HCT116 (cell line): ENCODE results near the gene SDK1. TPM values are rescaled to one million over a fixed set of nuclear protein-coding genes. Genes with fewer than 3 reads are reported as not detected.

Experiments
- ATAC-seq: fragments of 200-7000 bp; cut with Tn5 transposase; 2 replicates; pipeline ENCODE4 v1.9.1; 2020; ENCODE audit warnings: mild to moderate bottlenecking, moderate library complexity
- BruUV-seq: library from RNA; stranded (reverse); fragments of 400-500 nt; replicated peaks from 2 replicates; lab custom pipeline; 2021; lab: Mats Ljungman, UMichigan
- CTCF ChIA-PET: fragments of 300-600 bp; sonication (Branson Sonifier 250); formaldehyde crosslinking; loops from one replicate; lab custom pipeline; 2021; ENCODE audit warnings: antibody characterized with exemption; lab: Charles Lee
- POLR2A ChIA-PET: fragments of 300-600, 350-600 bp; sonication (Branson Sonifier 250); formaldehyde crosslinking; loops from one replicate; lab custom pipeline; 2021; ENCODE audit warnings: antibody characterized with exemption; lab: Charles Lee
- RAD21 ChIA-PET, 2 experiments: fragments of 300-600 bp; sonication (Branson Sonifier 250); formaldehyde crosslinking; loops; one replicate each; lab custom pipeline; 2023; ENCODE audit warnings: low total read pairs in 2 of 2; ENCODE audit not compliant: uncharacterized antibody in 2 of 2, unreplicated experiment in 2 of 2, low non-redundant PET in 1 of 2; lab: Charles Lee
- DNase-seq: peaks from one replicate; pipeline ENCODE4 v3.0.0-alpha.2; 2010; ENCODE audit warnings: low read depth, low spot score
- H2AFZ ChIP-seq: fragments of 200-600 bp; shearing (Covaris generic), sonication (generic); 2 replicates; pipeline ENCODE4 v1.6.1; 2017; ENCODE audit warnings: low read depth, mixed run types, mixed read lengths, antibody characterized with exemption, low read length; ENCODE audit not compliant: poor library complexity, severe bottlenecking
- H3K27ac ChIP-seq: 2 replicates; pipeline ENCODE4 v1.5.1; 2012; ENCODE audit warnings: low read depth, low read length
- H3K27me3 ChIP-seq: fragments of 200-600 bp; sonication (generic); 2 replicates; pipeline ENCODE4 v1.6.1; 2016; ENCODE audit warnings: mixed run types, low read length, mixed read lengths; ENCODE audit not compliant: insufficient read depth
- H3K36me3 ChIP-seq, 2 experiments: fragments of 200-500 bp in 1 of 2; fragments of 200-600 bp in 1 of 2; sonication (Bioruptor generic) in 1 of 2; sonication (generic) in 1 of 2; 2 replicates each; pipeline versions ENCODE4 v1.5.1 to v1.6.1; 2014 to 2016; ENCODE audit warnings: low read length in 2 of 2, inconsistent platforms in 1 of 2, mixed read lengths in 1 of 2, mixed run types in 1 of 2; ENCODE audit not compliant: insufficient read depth in 2 of 2, control insufficient read depth in 1 of 2
- H3K4me1 ChIP-seq, 2 experiments: fragments of 200-600 bp in 1 of 2; sonication (generic) in 1 of 2; 2 replicates each; pipeline versions ENCODE4 v1.5.1 to v1.6.1; 2012 to 2017; ENCODE audit warnings: low read length in 2 of 2, inconsistent platforms in 1 of 2, mild to moderate bottlenecking in 1 of 2, mixed read lengths in 1 of 2, mixed run types in 1 of 2, moderate library complexity in 1 of 2; ENCODE audit not compliant: insufficient read depth in 2 of 2, control insufficient read depth in 1 of 2
- H3K4me2 ChIP-seq: fragments of 200-600 bp; sonication (generic); 2 replicates; pipeline ENCODE4 v1.6.1; 2017; ENCODE audit warnings: mixed run types, low read length, mixed read lengths
- H3K4me3 ChIP-seq, 2 experiments: fragments of 200-600 bp in 1 of 2; sonication (generic) in 1 of 2; replicated peaks in 1 of 2; 2 replicates each; pipeline ENCODE4 v1.5.1; 2011 to 2016; ENCODE audit warnings: low read length in 2 of 2, control low read depth in 1 of 2, low read depth in 1 of 2, mild to moderate bottlenecking in 1 of 2, mixed read lengths in 1 of 2, mixed run types in 1 of 2
- H3K79me2 ChIP-seq: fragments of 200-600 bp; sonication (generic); 2 replicates; pipeline ENCODE4 v1.6.1; 2017; ENCODE audit warnings: mild to moderate bottlenecking, mixed run types, low read length, moderate library complexity, mixed read lengths; ENCODE audit not compliant: insufficient read depth
- H3K9ac ChIP-seq: fragments of 200-600 bp; sonication (generic); 2 replicates; pipeline ENCODE4 v1.6.1; 2016; ENCODE audit warnings: low read length, mixed read lengths
- H3K9me2 ChIP-seq: fragments of 200-600 bp; sonication (generic), shearing (Covaris generic); 2 replicates; pipeline ENCODE4 v1.6.1; 2017; ENCODE audit warnings: mixed run types, mild to moderate bottlenecking, moderate library complexity; ENCODE audit not compliant: insufficient read depth
- H3K9me3 ChIP-seq, 2 experiments: fragments of 200-500 bp in 1 of 2; fragments of 200-600 bp in 1 of 2; sonication (Bioruptor generic) in 1 of 2; sonication (generic) in 1 of 2; 2 replicates each; pipeline ENCODE4 v1.6.1; 2014 to 2017; ENCODE audit warnings: low read length in 2 of 2, mixed read lengths in 2 of 2, inconsistent platforms in 1 of 2, low read depth in 1 of 2, mild to moderate bottlenecking in 1 of 2, mixed run types in 1 of 2, moderate library complexity in 1 of 2; ENCODE audit not compliant: control insufficient read depth in 1 of 2, insufficient read depth in 1 of 2
- H4K20me1 ChIP-seq: fragments of 200-600 bp; sonication (generic), shearing (Covaris generic); 2 replicates; pipeline ENCODE4 v1.6.1; 2017; ENCODE audit warnings: mixed run types, mild to moderate bottlenecking, moderate library complexity; ENCODE audit not compliant: insufficient read depth
- CBX3 ChIP-seq: IDR thresholded peaks from 2 replicates; pipeline ENCODE4 v1.6.1; 2012; ENCODE audit warnings: low read depth
- CEBPB ChIP-seq: IDR thresholded peaks from 2 replicates; pipeline ENCODE4 v1.6.1; 2012; ENCODE audit warnings: low read depth
- EGR1 ChIP-seq: IDR thresholded peaks from 2 replicates; pipeline ENCODE4 v1.6.1; 2012; ENCODE audit warnings: low read depth
- ELF1 ChIP-seq: IDR thresholded peaks from 2 replicates; pipeline ENCODE4 v1.6.1; 2012; ENCODE audit warnings: low read depth, borderline replicate concordance
- EZH2 ChIP-seq: fragments of 200-600 bp; sonication (generic); IDR thresholded peaks from 2 replicates; pipeline ENCODE4 v1.6.1; 2017; ENCODE audit warnings: antibody characterized with exemption, mixed run types
- EZH2phosphoT487 ChIP-seq: fragments of 200-600 bp; IDR thresholded peaks from 2 replicates; pipeline ENCODE4 v1.6.1; 2018; ENCODE audit warnings: antibody characterized with exemption, borderline replicate concordance
- POLR2A ChIP-seq: IDR thresholded peaks from 2 replicates; pipeline ENCODE4 v1.7.0; 2011; ENCODE audit warnings: borderline replicate concordance; ENCODE audit not compliant: insufficient read depth, insufficient read length; ENCODE audit errors: extremely low read depth
- POLR2AphosphoS5 ChIP-seq: IDR thresholded peaks from 2 replicates; pipeline ENCODE4 v1.6.1; 2011; ENCODE audit warnings: mild to moderate bottlenecking, low read depth, low read length, moderate library complexity
- RAD21 ChIP-seq: IDR thresholded peaks from 2 replicates; pipeline ENCODE4 v1.6.1; 2012; ENCODE audit warnings: low read depth, mild to moderate bottlenecking
- SIN3A ChIP-seq: IDR thresholded peaks from 2 replicates; pipeline ENCODE4 v1.6.1; 2012; ENCODE audit warnings: low read depth
- TCF7L2 ChIP-seq: IDR thresholded peaks from 2 replicates; pipeline ENCODE4 v1.7.0; 2011; ENCODE audit warnings: borderline replicate concordance, inconsistent platforms; ENCODE audit not compliant: insufficient read depth, insufficient read length; ENCODE audit errors: extremely low read depth
- YY1 ChIP-seq: IDR thresholded peaks from 2 replicates; pipeline ENCODE4 v1.6.1; 2011; ENCODE audit warnings: low read length, low read depth, moderate library complexity, mild to moderate bottlenecking; ENCODE audit not compliant: insufficient replicate concordance; ENCODE audit errors: extremely low read depth
- ZFX ChIP-seq: fragments of 450-650 bp; IDR thresholded peaks from 2 replicates; pipeline ENCODE4 v1.6.1; 2017
- ZNF274 ChIP-seq: fragments of 200-500 bp; sonication (Bioruptor generic); IDR thresholded peaks from 2 replicates; pipeline ENCODE4 v1.6.1; 2014; ENCODE audit warnings: mild to moderate bottlenecking, low read depth, low read length, inconsistent platforms
- intact Hi-C: fragments of 100-400 bp; cut with micrococcal nuclease; formaldehyde crosslinking; loops from 2 replicates; pipeline ENCODE4 v1.10.0; 2022
- total RNA-seq: library from RNA; stranded (reverse); gene quantifications from one replicate; pipeline ENCODE4 v1.2.1, GENCODE V29; 2021; ENCODE audit not compliant: unreplicated experiment
- TF ChIP-seq, protein P1 (sequence below): IDR thresholded peaks from 2 replicates; pipeline ENCODE4 v1.6.1; 2012
- TF ChIP-seq, protein P2 (sequence below): IDR thresholded peaks from 2 replicates; pipeline ENCODE4 v1.6.1; 2012; ENCODE audit warnings: low read depth
- TF ChIP-seq, protein P3 (sequence below), 3 experiments: fragments of 200-600 bp in 1 of 3; sonication (generic) in 1 of 3; IDR thresholded peaks in 2 of 3; conservative IDR thresholded peaks in 1 of 3; 2 replicates each; pipeline ENCODE4 v1.5.1; 2012 to 2017; ENCODE audit warnings: low read depth in 2 of 3, low read length in 2 of 3, antibody characterized with exemption in 1 of 3, borderline replicate concordance in 1 of 3, control low read depth in 1 of 3, mild to moderate bottlenecking in 1 of 3, mixed read lengths in 1 of 3, mixed run types in 1 of 3, moderate library complexity in 1 of 3; ENCODE audit not compliant: insufficient read depth in 1 of 3
- TF ChIP-seq, protein P4 (sequence below): IDR thresholded peaks from 2 replicates; pipeline ENCODE4 v1.6.1; 2012

Gene SDK1
- total RNA-seq, 1 experiment from 2014 or later: 0.05 TPM

DNA sequence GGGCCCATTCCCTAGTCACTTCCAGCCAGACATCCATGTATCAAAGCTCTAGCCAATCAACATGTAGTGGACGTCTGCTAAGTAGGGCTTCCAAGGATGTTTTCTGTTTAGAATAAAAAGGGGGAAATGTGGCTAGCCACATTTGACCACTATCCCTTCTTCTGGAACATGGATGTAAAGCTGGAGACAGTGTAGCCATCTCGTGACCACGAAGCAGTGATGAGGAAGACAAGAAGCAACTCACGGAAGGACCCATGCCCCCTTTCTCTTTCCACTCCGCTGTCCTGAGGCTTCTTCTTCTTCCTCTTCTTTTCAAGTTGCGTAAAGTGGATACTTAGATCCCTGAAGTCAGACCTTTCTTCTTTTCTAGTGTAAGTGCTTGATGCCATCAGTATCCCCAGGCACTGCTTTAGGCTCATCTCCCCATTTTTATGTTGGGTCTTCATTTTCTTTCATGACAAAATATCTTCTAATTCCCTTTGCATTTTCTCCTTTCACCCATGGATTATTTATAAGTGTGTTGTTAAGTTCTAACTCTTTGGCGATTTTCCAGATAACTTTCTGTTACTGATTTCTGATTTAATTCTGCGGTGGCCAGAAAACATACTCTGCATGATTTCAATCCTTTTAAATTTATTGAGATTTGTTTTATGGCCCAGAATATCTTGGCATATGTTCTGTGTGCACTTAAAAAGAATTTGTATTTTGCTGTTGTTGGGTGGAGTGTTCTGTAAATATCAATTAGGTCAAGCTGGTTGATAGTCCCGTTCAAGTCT is 594.5 kb downstream of the SDK1 start:
- no peaks in the 10 kb centered on the region for H3K79me2 ChIP-seq
- no peaks in the 10 kb centered on the region for H3K9me3 ChIP-seq
- no peak overlapping the region for H3K27ac ChIP-seq
- no peaks in the 10 kb centered on the region for H4K20me1 ChIP-seq
- H3K27me3 ChIP-seq: peaks cover 23% of the 10 kb centered on the region; the same call in 1 of the 2 replicates
- no TSS peak for BruUV-seq
- ATAC-seq (no peak), DNase-seq (no peak)
- H3K36me3 ChIP-seq: no peaks in the 10 kb centered on the region
- intact Hi-C loops: loop anchor here (2.0 to 5.0 kb wide), 3 partner anchors 593 to 1033 kb away; partner anchors contain the start of gene SDK1
- no peaks in the 10 kb centered on the region for H3K4me1 ChIP-seq
- H3K9me2 ChIP-seq: no peaks in the 10 kb centered on the region
- H3K9ac ChIP-seq: no peak overlapping the region
- ChIA-PET RAD21 (no interaction called here), CTCF (no interaction called here), POLR2A (no interaction called here)
- TF ChIP-seq, protein P1, sequence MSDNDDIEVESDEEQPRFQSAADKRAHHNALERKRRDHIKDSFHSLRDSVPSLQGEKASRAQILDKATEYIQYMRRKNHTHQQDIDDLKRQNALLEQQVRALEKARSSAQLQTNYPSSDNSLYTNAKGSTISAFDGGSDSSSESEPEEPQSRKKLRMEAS: no peak
- TF ChIP-seq ZFX (no peak), TCF7L2 (no peak), RAD21 (no peak), POLR2AphosphoS5 (no peak), EGR1 (no peak), POLR2A (no peak), YY1 (no peak), ZNF274 (no peak), EZH2phosphoT487 (no peak), ELF1 (no peak), CEBPB (no peak), EZH2 (no peak), CBX3 (no peak), SIN3A (no peak)
- TF ChIP-seq, protein P2, sequence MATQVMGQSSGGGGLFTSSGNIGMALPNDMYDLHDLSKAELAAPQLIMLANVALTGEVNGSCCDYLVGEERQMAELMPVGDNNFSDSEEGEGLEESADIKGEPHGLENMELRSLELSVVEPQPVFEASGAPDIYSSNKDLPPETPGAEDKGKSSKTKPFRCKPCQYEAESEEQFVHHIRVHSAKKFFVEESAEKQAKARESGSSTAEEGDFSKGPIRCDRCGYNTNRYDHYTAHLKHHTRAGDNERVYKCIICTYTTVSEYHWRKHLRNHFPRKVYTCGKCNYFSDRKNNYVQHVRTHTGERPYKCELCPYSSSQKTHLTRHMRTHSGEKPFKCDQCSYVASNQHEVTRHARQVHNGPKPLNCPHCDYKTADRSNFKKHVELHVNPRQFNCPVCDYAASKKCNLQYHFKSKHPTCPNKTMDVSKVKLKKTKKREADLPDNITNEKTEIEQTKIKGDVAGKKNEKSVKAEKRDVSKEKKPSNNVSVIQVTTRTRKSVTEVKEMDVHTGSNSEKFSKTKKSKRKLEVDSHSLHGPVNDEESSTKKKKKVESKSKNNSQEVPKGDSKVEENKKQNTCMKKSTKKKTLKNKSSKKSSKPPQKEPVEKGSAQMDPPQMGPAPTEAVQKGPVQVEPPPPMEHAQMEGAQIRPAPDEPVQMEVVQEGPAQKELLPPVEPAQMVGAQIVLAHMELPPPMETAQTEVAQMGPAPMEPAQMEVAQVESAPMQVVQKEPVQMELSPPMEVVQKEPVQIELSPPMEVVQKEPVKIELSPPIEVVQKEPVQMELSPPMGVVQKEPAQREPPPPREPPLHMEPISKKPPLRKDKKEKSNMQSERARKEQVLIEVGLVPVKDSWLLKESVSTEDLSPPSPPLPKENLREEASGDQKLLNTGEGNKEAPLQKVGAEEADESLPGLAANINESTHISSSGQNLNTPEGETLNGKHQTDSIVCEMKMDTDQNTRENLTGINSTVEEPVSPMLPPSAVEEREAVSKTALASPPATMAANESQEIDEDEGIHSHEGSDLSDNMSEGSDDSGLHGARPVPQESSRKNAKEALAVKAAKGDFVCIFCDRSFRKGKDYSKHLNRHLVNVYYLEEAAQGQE: no peak
- TF ChIP-seq, protein P3, sequence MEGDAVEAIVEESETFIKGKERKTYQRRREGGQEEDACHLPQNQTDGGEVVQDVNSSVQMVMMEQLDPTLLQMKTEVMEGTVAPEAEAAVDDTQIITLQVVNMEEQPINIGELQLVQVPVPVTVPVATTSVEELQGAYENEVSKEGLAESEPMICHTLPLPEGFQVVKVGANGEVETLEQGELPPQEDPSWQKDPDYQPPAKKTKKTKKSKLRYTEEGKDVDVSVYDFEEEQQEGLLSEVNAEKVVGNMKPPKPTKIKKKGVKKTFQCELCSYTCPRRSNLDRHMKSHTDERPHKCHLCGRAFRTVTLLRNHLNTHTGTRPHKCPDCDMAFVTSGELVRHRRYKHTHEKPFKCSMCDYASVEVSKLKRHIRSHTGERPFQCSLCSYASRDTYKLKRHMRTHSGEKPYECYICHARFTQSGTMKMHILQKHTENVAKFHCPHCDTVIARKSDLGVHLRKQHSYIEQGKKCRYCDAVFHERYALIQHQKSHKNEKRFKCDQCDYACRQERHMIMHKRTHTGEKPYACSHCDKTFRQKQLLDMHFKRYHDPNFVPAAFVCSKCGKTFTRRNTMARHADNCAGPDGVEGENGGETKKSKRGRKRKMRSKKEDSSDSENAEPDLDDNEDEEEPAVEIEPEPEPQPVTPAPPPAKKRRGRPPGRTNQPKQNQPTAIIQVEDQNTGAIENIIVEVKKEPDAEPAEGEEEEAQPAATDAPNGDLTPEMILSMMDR (IDR thresholded peaks at IDR 0.05 in 2 of 3, conservative IDR thresholded peaks at IDR 0.05 in 1 of 3; ENCODE audit: borderline replicate concordance in 1 of 3, insufficient read depth in 1 of 3, low read depth in 2 of 3, low read length in 2 of 3): no peak
- TF ChIP-seq, protein P4, sequence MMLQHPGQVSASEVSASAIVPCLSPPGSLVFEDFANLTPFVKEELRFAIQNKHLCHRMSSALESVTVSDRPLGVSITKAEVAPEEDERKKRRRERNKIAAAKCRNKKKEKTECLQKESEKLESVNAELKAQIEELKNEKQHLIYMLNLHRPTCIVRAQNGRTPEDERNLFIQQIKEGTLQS: no peak
- H2AFZ ChIP-seq: no peak overlapping the region
- H3K4me2 ChIP-seq: no peak overlapping the region
- no peak overlapping the region for H3K4me3 ChIP-seq
